GM19240 (cell line): ENCODE results near the gene GABRP.
"Not testable (repeated sequence)": the region's sequence is repeated elsewhere in the genome, so short reads cannot be mapped to it uniquely, and the experiment has no call there.

ENCODE experiments used
- DNase-seq: peaks from one replicate; pipeline ENCODE4 v3.0.0; 2011; ENCODE audit warnings: low spot score; ENCODE audit not compliant: insufficient read length

Gene GABRP

DNA sequence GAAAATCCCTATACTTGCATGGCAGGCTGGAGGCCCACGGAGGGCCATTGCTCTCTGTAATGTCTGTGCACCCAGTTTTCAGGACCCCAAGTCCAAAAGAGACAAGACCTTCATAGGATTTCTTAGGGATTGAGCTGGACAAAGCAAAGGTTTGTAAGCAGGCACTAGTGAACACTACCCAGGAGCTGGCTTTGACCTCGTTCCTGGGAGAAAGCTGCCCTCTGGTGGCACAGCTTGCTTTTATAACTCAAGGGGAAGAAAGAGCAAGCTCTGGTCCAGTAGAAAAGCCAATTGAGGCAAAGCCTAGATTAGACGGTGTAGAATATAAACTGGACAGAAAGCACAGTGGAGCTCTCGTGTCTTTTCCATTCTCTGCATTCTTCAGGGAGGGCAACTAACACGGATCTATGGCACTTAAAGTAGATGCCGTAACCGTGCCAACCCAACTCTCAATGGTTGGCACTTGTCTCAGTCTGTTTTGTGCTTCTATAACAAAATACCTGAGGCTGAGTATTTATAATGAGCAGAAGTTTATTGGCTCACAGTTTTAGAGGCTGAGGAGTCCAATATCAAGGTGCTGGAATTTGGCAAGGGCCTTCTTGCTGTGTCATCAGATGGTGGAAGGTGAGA is 7.9 kb downstream of the GABRP start:
- no peak for DNase-seq

- no peak for DNase-seq
Measured at GRCh38 chr5:170792878-170793277, 9.4 kb downstream of the GABRP start.

- no peak for DNase-seq
Measured at GRCh38 chr5:170795154-170795553, 11.6 kb downstream of the GABRP start.

DNA sequence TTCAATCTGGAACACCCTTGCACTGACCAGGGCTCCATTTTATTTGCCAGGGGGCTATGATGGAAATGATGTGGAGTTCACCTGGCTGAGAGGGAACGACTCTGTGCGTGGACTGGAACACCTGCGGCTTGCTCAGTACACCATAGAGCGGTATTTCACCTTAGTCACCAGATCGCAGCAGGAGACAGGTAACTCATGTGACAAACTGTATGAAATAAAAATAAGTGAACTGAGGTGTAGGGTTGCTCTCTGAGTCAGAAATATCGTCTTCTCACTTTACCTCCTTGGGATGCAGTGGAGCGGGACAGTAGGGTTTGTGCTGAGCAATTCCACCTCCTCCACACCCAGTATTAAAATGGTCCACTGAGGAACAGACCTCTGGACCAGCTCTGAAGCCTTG is 22.1 kb downstream of the GABRP start:
- DNase-seq: no peak

DNA sequence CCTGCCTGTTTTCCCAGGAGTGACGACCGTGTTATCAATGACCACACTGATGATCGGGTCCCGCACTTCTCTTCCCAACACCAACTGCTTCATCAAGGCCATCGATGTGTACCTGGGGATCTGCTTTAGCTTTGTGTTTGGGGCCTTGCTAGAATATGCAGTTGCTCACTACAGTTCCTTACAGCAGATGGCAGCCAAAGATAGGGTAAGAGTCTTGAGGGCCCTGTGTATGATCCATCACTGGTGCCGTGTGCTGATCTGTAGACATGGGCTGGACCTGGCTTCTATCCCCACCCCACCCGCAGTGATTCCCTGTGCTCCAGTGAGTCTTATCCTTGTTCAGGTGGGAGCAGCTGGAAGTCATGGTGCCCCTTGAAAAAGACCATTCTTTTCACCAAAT is 26.0 kb downstream of the GABRP start:
- DNase-seq: no peak

- DNase-seq: no peak
Measured at GRCh38 chr5:170811719-170812118, 28.2 kb downstream of the GABRP start.

GRCh38 chr5:170813231-170813630 is 29.7 kb downstream of the GABRP start:
- DNase-seq: no peak

DNA sequence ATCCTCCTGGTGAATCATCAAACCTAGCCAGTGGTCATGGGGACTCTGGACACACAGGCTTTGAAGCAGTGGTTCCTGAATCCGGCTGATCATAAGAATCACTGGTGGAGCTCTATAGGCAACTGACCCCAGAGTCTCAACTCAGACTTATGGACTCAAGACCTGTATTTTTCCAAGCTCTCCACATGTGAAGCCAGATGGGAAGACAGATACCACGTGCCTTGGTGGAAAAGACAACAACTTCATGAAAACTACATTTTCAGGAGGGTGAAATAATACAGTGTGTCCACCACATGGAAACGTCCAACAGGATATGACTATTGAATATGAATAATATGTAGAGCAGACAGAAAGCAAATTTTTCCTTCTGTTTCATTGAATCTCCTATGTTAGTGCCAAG is 33.7 kb downstream of the GABRP start:
- no peak for DNase-seq

DNA sequence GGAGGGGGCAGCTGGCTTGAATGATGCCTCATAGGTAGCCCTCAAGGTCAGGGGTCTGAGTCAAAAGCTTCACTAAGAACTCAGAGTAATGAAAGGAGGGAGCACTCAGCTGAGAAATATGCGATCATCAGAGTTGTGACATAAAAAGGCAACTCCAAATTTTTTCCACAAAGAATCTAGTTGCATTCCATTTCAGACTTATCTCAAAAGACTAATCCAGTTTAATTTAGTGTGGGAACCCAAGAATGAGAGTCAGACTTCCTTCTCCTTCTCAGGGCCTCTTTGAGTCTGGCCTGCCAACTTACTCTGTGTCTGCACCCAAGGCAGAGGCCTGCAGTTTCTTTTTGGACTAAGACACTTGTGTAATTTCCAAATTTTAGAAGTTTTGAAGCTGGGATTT is 34.7 kb downstream of the GABRP start:
- DNase-seq: no peak

DNA sequence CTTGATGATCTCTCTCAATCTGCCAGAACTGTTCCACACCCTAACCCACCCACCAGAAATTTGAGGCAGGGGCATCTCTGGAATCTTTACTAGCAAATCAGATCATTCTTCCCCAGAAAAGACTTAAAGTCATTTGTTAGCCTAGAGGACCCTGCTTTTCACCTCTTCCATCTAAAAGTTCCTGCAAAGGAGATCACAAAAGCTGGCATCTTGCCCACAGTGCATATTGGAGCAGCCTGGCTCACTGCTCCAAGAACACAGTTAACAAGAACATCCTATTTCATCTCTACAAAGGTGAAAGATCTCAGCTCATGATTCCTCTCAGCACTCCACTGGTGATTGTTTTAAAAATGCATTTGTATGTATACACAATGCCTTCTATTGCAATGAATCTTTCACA is 36.3 kb downstream of the GABRP start:
- DNase-seq: no peak

- no peak for DNase-seq
Measured at GRCh38 chr5:170821257-170821800, 37.8 kb downstream of the GABRP start.

GRCh38 chr5:170826117-170826516 is 42.6 kb downstream of the GABRP start:
- DNase-seq: no peak

GRCh38 chr5:170832241-170832640 is 48.7 kb downstream of the GABRP start:
- no peak for DNase-seq

- DNase-seq: not testable (repeated sequence)
Measured at GRCh38 chr5:170833981-170834380, 50.5 kb downstream of the GABRP start.

GRCh38 chr5:170836226-170836625 is 52.7 kb downstream of the GABRP start:
- no peak for DNase-seq

DNA sequence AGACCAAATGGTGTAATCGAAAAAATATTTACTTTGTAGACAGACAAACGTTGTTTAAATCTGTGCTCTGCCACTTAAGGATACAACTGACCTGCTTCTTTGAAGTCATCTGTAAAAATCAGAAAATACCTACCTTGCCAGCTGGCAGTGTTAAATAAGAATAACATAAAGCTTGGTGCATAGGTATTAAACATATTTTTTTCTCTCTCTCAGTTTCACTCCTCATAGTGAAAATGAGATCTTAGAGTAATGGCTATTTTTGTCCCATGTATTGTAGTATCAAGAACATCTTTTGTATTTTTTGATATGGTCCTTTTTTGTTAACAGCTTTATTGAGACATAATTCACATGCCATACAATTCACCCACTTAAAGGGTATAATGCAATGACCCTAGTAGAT is 60.3 kb downstream of the GABRP start:
- no peak for DNase-seq

- no peak for DNase-seq
Measured at GRCh38 chr5:170844651-170845050, 61.1 kb downstream of the GABRP start.

DNA sequence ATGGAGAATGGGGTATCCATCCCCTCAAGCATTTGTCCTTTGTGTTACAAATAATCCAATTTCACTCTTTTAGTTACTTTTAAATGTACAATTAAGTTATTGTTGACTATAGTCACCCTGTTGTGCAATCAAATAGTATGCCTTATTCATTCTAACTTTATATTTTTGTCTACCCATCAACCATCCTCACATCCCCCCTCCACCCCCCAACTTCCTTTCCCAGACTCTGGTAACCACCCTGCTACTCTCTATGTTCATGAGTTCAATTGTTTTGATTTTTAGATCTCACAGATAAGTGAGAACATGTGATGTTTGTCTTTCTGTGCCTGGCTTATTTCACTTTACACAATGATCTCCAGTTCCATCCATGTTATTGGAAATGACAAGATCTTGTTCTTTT is 62.9 kb downstream of the GABRP start:
- no peak for DNase-seq

DNA sequence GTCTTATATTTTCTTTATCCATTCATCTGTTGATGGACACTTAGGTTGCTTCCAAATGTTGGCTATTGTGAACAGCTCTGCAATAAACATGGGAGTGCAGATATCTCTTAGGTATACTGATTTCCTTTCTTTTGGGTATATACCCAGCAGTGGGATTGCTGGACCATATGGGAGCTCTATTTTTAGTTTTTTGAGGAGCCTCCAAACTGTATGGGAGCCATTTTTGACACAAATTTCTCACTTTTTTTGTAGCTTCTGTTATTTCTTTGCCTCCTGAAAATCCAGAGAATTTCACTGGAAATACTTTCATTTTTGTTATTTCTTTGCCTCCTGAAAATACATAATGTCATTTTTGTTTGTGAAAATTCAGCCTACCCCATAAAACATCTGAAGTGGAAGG is 63.3 kb downstream of the GABRP start:
- DNase-seq: no peak

DNA sequence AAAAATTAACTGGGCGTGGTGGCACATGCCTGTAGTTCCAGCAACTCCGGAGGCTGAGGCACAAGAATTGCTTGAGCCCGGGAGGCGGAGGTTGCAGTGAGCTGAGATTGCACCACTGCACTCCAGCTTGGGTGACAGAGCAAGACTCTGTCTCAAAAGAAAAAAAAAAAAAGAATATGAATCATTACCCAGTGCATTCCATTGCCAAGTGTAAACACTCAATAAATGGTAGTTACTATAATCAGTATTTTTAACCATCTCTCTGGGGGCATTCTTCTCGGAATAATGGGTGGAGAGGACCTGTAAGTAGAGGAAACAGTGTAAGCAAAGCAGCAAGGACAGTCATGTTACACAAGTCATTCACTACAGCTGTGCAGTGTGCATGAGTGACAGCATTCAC is 64.5 kb downstream of the GABRP start:
- DNase-seq: no peak

DNA sequence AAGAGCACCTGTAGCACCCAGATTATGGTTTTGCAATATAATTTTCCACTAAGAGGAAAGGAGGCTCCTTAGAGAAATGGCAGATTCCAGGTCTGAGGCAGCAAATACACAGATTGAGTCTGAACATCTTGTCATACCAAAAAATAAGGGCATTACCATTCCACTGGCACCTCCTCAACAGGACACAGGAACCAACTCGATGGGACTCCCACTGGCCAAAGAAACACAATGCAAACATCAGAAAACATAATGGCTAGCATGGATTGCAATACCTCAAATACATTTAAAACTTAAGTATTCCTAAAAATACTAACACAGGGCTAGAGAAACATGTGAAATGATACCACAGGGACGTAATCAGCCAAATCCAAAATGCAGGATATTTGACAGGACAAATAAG is 65.8 kb downstream of the GABRP start:
- DNase-seq: no peak

GRCh38 chr5:170854566-170854965 is 71.0 kb downstream of the GABRP start:
- no peak for DNase-seq

DNA sequence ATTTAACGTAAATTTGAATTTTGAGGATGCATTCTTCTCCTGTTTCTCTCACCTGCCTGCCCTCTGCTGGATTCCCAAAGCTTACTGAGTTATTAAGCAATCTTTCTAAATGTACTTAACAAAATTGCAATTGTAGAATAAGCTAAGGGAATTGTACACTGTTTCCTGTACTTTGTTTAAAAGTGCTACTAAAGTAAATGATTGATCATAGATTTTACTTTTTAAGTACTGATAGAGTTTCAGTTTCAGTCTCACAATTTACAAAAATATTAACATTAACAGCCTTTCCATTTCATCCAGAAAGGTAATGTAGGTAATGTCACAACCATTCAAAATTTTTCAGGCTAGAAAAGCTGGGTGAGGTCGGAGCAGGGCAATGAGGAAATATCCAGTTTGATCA is 73.5 kb downstream of the GABRP start:
- DNase-seq: no peak

DNA sequence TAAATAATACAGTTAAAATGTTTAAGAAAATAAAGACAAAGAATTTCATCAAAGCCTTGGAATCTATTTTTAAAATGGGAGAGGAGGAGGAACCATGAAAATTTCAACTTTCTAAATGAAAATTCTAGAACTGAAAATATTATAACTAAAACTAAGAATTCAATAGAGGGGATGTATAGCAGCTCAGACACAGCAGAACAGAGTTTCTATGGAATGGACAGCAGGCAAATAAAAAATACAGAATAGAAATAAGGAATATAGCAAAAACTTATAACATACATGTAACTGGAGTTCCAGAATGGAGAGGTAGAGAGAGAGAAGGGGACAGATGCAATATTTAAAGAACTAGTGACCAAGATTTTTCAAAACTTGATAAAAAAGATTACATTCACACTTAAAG is 76.9 kb downstream of the GABRP start:
- DNase-seq: no peak
